ENCODE measurements around the gene FN3KRP.

DNA sequence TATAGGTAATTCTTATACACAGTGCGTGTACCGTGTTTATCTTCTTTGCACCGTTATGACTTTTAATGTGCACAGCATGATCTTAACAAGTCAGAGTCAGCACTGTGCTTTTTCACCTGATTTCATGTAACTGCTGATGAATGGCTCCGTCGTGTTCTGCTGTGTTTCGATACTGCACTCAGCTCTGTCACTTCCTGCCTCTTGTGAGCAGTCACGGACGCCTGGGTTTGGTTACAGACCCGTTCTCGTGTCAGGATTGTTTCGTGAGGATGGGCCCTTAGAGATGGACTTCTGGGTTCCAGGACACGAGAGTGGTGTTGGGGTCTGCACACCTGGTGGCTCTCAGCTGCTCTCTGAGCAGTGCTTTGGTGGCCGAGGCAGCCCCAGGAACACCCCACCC is 59.9 kb downstream of the FN3KRP start:
- no peak for TF ChIP-seq POLR2A (IDR thresholded peaks at IDR 0.05)
- TF ChIP-seq, protein P1, sequence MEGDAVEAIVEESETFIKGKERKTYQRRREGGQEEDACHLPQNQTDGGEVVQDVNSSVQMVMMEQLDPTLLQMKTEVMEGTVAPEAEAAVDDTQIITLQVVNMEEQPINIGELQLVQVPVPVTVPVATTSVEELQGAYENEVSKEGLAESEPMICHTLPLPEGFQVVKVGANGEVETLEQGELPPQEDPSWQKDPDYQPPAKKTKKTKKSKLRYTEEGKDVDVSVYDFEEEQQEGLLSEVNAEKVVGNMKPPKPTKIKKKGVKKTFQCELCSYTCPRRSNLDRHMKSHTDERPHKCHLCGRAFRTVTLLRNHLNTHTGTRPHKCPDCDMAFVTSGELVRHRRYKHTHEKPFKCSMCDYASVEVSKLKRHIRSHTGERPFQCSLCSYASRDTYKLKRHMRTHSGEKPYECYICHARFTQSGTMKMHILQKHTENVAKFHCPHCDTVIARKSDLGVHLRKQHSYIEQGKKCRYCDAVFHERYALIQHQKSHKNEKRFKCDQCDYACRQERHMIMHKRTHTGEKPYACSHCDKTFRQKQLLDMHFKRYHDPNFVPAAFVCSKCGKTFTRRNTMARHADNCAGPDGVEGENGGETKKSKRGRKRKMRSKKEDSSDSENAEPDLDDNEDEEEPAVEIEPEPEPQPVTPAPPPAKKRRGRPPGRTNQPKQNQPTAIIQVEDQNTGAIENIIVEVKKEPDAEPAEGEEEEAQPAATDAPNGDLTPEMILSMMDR (IDR thresholded peaks at IDR 0.05) = no peak
